Activated CD4-positive, alpha-beta T cell treated with anti-CD3 and anti-CD28 coated beads, Interleukin-2, Interleukin-4, amounts not matched to agents 100 ng/mL and 50 ng/mL, durations not matched to agents 16 hours and 8 hours (primary cell): ENCODE data around the gene KDM1B.
"Not testable (repeated sequence)": the region's sequence is repeated elsewhere in the genome, so short reads cannot be mapped to it uniquely, and the experiment has no call there.

ENCODE experiments used
- DNase-seq: peaks from one replicate; pipeline ENCODE4 v3.0.0-alpha.2; 2020; ENCODE audit warnings: low spot score

KDM1B gene

DNA sequence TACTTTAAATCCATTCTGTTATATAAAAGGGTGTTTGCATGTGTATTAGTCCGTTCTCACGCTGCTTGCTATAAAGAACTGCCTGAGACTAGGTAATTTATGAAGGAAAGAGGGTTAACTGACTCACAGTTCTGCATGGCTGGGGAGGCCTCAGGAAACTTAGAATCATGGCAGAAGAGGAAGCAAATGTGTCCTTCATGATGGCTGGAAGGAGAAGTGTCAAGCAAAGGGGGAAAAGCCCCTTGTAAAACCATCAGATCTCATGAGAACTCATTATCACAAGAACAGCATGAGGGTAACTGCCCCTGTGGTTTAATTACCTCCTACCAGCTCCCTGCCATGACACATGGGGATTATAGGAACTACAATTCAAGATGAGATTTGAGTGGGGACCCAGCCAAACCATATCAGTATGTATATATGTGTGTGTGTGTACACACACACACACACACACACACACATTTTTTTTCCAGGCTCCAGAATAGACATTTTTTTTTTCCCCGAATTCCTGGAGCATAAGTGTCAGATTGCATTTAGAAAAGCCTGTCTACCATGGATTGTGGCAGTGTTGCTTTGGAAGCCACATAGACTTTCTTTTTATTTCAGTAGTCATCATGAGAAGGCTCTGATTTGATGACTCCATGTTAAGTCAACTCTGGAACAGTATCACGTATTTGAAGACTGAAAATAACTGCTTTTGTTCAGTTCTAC, 31.5 kb downstream of the KDM1B start:
- no peak for DNase-seq

GRCh38 chr6:18187701-18188100, 32.5 kb downstream of the KDM1B start:
- DNase-seq: no peak

DNA sequence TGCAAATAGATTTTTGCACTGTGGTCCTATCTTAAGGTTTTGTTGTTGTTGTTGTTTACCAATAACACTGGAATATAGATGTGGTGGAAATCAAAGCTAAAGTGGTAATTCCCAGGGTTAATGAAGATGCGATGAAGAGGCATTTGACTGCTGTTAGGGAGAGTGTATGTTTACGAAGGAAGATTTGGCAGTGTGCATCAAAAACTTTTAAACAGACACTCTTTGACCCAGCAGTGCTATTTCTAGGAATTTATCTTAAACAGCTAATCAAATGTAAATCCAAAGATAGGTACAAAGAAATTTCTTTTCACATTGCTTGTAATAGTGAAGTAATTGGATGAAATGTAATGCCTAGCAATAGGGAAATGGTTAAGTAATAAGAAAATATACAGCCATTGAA, 34.0 kb downstream of the KDM1B start:
- DNase-seq: no peak

DNA sequence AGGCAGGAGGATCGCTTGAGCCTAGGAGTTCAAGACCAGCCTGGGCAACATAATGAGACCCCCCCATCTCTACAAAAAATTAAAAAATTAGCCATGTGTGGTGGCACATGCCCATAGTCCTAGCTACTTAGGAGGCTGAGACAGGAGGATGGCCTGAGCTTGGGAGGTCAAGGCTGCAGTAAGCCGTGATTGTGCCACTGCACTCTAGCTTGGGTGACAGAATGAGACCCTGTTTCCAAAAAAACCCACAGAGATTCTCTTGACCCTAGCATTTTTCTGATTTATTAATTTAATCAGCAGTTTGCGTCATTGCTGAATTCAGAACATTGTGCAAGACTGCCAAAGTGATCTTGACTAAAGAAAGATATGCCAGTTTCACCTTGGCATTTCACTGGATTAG, 36.8 kb downstream of the KDM1B start:
- no peak for DNase-seq

- DNase-seq: no peak
These were observed 48.6 kb downstream of the KDM1B start for GRCh38 chr6:18203786-18204185.

GRCh38 chr6:18204691-18205090, 49.5 kb downstream of the KDM1B start:
- DNase-seq: no peak

- no peak for DNase-seq
These were observed 51.4 kb downstream of the KDM1B start for GRCh38 chr6:18206591-18206990.

GRCh38 chr6:18207438-18207837, 52.2 kb downstream of the KDM1B start:
- DNase-seq: no peak

- no peak for DNase-seq
These were observed 52.7 kb downstream of the KDM1B start for GRCh38 chr6:18207949-18208348.

DNA sequence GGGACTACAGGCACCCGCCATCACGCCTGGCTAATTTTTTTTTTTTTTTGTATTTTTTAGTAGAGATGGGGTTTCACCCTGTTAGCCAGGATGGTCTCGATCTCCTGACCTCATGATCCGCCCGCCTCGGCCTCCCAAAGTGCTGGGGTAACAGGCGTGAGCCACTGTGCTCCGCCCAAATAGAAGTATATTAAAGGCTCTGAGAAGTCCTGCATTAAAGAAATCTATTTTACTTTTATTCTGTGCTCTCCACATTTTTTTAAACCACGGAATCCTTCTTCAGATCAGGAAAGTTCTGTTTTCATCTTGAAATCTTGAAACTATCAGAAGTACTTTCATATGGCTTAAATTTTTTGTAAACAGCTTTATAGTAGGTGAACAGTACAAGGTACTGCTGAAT, 53.6 kb downstream of the KDM1B start:
- DNase-seq: not testable (repeated sequence)

- no peak for DNase-seq
These were observed 54.4 kb downstream of the KDM1B start for GRCh38 chr6:18209539-18210197.

- no peak for DNase-seq
These were observed 55.5 kb downstream of the KDM1B start for GRCh38 chr6:18210707-18211106.

DNA sequence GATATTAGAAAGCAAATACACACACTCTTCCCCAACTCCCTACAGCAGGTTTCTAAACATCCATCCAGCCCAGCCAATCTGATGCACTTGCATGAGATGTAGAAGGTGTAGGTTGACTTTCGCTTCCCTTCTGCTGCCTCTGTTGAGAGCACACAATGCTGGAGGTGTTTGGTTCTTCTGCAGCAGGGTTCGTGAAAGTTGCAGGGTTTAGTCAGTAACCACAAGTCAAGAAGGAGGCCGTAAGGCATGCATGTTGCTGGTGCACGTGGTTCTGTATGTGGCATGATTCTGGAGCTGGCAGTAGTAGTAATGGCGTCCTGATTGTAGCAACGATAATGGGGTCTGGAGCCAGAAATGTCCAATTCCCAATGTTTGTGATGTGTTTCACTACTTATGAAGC, 56.1 kb downstream of the KDM1B start:
- DNase-seq: peak; percentile 74

- no peak for DNase-seq
These were observed 57.0 kb downstream of the KDM1B start for GRCh38 chr6:18212231-18212630.

- DNase-seq: no peak
These were observed 58.2 kb downstream of the KDM1B start for GRCh38 chr6:18213439-18213838.

DNA sequence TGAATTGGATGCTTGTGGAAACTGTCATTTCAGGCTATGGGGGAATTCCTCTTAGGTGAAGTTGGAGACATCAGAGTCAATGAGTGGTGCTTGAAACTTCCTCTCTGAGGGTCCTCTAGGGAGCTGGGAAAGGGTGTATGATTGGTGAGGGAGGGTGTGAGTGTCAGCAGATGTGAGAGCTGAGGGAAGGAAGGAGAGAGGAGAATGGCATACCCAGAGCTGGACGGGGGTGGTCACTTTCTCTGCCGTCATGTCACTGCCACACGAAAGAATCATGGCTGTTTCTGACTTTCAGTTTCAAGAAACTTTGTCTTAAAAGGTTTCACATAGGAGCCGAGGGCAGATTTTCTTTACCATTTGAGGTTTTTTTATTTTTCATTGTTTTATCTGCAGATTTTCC, 58.8 kb downstream of the KDM1B start:
- DNase-seq: no peak

DNA sequence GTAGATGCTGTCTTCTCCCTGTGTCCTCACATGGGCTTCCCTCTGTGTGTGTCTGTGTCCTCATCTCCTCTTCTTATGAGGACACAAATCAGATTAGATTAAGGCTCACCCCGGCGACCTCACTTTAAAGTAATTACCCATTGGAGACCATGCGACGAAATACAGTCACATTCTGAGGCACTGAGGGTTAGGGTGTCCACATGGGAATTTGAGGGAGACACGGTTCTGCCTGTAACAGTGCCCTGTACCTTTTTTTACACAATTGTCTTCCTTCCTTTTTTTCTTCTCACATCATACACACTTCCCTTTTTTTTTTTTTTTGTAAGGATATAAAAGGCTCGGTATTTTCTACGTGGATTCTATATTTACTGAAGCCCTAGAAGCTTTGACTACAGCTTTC, 60.2 kb downstream of the KDM1B start:
- no peak for DNase-seq

- no peak for DNase-seq
These were observed 61.2 kb downstream of the KDM1B start for GRCh38 chr6:18216411-18216810.

DNA sequence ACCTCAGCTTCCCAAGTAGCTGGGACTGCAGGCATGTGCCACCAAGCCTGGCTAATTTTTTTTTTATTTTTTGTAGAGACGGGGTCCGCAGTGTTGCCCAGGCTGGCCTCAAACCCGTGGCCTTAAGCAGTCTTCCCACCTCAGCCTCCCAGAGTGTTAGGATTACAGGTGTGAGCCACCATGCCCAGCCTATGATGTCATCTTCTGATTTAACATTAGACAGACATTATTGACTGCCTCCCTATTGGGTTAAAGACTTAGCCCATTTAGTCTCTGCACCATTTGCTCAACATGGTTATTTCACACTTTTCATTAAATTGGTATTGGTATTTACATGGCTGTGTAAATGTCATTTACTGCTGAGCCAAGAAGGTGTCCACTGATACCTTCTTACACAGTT, 63.0 kb downstream of the KDM1B start:
- no peak for DNase-seq

GRCh38 chr6:18219591-18219990, 64.4 kb downstream of the KDM1B start:
- no peak for DNase-seq

DNA sequence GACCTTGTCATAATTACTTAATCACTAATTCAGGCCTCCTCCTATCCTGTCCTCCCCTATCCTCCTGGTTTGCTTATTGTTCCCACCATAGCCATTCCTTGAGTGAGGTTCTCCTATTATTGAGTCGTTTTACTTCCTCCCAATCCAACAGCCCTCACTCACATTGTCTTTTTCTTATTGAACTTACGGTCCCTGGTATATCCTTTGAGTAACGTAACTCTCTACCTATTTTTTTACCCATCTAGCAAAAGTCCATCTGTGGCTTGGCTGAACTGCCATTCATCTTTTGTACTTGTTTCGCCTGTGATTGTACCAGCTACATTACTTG, 66.0 kb downstream of the KDM1B start:
- no peak for DNase-seq

DNA sequence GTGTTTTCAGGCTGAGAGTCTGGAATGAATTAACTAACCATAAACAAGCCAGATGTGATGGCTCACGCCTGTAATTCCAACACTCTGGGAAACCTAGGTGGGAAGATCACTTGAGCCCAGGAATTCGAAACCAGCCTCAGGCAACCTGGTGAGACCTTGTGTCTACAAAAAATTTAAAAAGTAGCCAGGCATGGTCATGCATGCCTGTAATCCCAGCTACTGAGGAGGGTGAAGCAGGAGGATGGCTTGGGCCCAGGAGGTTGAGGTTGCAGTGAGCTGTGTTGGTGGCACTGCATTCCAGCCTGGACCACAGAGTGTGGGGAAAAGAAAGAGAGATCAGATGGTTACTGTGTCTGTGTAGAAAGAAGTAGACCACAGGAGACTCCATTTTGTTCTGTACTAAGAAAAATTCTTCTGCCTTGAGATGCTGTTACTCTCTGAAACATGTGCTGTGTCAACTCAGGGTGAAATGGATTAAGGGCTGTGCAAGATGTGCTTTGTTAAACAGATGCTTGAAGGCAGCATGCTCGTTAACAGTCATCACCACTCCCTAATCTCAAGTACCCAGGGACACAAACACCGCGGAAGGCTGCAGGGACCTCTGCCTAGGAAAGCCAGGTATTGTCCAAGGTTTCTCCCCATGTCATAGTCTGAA, 71.4 kb downstream of the KDM1B start:
- DNase-seq: not testable (repeated sequence)

- DNase-seq: not testable (repeated sequence)
These were observed 71.9 kb downstream of the KDM1B start for GRCh38 chr6:18227166-18227565.

DNA sequence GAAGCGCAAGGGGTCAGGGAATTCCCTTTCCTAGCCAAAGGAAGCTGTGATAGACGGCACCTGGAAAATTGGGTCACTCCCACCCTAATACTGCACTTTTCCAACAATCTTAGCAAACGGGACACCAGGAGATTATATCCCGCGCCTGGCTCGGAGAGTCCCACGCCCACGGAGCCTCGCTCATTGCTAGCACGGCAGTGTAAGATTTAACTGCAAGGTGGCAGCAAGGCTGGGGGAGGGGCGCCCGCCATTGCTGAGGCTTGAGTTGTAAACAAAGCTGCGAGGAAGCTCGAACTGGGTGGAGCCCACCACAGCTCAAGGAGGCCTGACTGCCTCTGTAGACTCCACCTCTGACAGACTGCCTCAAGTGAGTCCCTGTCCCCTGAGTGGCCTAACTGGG, 73.4 kb downstream of the KDM1B start:
- not testable (repeated sequence) for DNase-seq
